ENCODE data around the gene SYT10.

Gene SYT10

GRCh38 chr12:33330940-33331339 is 108.7 kb downstream of the SYT10 start:
- DNase-seq: no peak
